ENCODE results near the gene WDR19.
"Not testable (repeated sequence)": the region's sequence is repeated elsewhere in the genome, so short reads cannot be mapped to it uniquely, and the experiment has no call there.

The WDR19 gene

DNA sequence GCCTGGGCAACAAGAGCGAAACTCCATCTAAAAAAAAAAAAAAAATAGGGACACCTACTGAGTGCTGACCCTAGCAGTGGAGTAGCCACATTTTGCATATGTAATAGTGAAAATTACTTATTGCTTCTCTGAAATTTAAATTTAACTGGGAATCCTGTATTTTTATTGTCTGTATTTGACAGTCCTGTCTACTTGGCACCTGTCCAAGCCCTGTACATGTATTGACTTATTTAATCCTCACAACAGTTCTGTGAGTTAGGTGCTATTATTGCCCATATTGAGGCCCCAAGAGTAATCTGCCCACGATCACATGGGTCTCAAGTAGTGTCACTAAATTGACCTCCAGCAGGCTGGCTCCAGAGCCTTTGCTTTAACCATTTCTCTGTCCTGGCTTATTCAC lies 81.6 kb downstream of the WDR19 start:
- ChIA-PET POLR2A (no interaction called here), CTCF (interaction anchor here (1.2 kb wide), 1 partner anchor 22 kb away, joined by 3 read pairs; no protein-coding TSS in a partner anchor)
- 90% methylated on average over 1 of the region's 2 CpGs for WGBS (ENCODE audit: insufficient coverage)
- Histone ChIP-seq H3K27me3 (replicated peaks in 2 of 5; ENCODE audit: control insufficient read depth in 4 of 5, insufficient read depth in 5 of 5, low read length in 4 of 5) (no peaks in the 10 kb centered on the region), H3K36me3 (ENCODE audit: control insufficient read depth in 4 of 4, insufficient read depth in 4 of 4, low read length in 3 of 4) (peaks cover 0 to 12% (median 5%) of the 10 kb centered on the region in 4 experiments), H3K4me3 (ENCODE audit: control insufficient read depth in 1 of 7, extremely low read depth in 1 of 7, insufficient read depth in 4 of 7, low read depth in 2 of 7, low read length in 6 of 7) (no peak overlapping the region), H3K9me3 (ENCODE audit: control extremely low read depth in 1 of 5, control insufficient read depth in 4 of 5, insufficient read depth in 2 of 5, low read depth in 1 of 5, low read length in 4 of 5) (no peaks in the 10 kb centered on the region), H3K27ac (ENCODE audit: insufficient read depth in 1 of 2, low read depth in 1 of 2, low read length in 2 of 2, poor library complexity in 1 of 2, severe bottlenecking in 2 of 2) (no peak overlapping the region), H3K4me1 (ENCODE audit: control extremely low read depth in 1 of 4, control insufficient read depth in 4 of 4, insufficient read depth in 4 of 4, low read length in 3 of 4) (no peaks in the 10 kb centered on the region)
- no peak for DNase-seq

DNA sequence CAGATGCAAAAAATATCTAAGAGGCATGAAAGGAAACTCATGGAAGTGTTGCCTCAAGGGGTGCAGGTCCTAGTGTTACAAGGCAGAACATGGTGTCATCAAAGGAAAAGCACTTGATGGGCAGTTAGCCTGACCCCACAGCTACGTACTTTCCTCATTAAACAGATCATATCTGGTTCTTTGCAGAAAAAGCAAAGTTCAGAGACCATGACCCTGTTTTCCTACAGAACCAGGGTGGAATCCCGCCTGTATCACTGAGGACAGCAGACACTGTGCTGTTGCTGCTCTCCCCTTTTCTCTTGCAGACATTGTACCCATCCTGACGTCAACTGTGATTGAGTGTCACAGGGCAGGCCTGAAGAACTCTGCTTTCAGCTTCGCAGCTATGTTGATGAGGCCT lies 92.2 kb downstream of the WDR19 start:
- H3K4me3 ChIP-seq (ENCODE audit: control insufficient read depth in 1 of 7, extremely low read depth in 1 of 7, insufficient read depth in 4 of 7, low read depth in 2 of 7, low read length in 6 of 7), result no peak overlapping the region
- H3K9me3 ChIP-seq (ENCODE audit: control extremely low read depth in 1 of 5, control insufficient read depth in 4 of 5, insufficient read depth in 2 of 5, low read depth in 1 of 5, low read length in 4 of 5), result no peaks in the 10 kb centered on the region
- no peak overlapping the region for H3K27ac ChIP-seq (ENCODE audit: insufficient read depth in 1 of 2, low read depth in 1 of 2, low read length in 2 of 2, poor library complexity in 1 of 2, severe bottlenecking in 2 of 2)
- H3K4me1 ChIP-seq (ENCODE audit: control extremely low read depth in 1 of 4, control insufficient read depth in 4 of 4, insufficient read depth in 4 of 4, low read length in 3 of 4), result no peaks in the 10 kb centered on the region
- peaks cover 6 to 38% (median 32%) of the 10 kb centered on the region in 4 experiments for H3K36me3 ChIP-seq (ENCODE audit: control insufficient read depth in 4 of 4, insufficient read depth in 4 of 4, low read length in 3 of 4)
- CTCF ChIA-PET, result no interaction called here
- 100% methylated on average over 4 of the region's 4 CpGs for WGBS (ENCODE audit: insufficient coverage)
- POLR2A ChIA-PET, result no interaction called here
- H3K27me3 ChIP-seq (replicated peaks in 2 of 5; ENCODE audit: control insufficient read depth in 4 of 5, insufficient read depth in 5 of 5, low read length in 4 of 5), result no peaks in the 10 kb centered on the region
- no peak for DNase-seq

GRCh38 chr4:39277661-39278060 lies 95.3 kb downstream of the WDR19 start:
- H3K4me1 ChIP-seq (ENCODE audit: control extremely low read depth in 1 of 4, control insufficient read depth in 4 of 4, insufficient read depth in 4 of 4, low read length in 3 of 4); H3K27ac ChIP-seq (ENCODE audit: insufficient read depth in 1 of 2, low read depth in 1 of 2, low read length in 2 of 2, poor library complexity in 1 of 2, severe bottlenecking in 2 of 2); H3K9me3 ChIP-seq (ENCODE audit: control extremely low read depth in 1 of 5, control insufficient read depth in 4 of 5, insufficient read depth in 2 of 5, low read depth in 1 of 5, low read length in 4 of 5); H3K4me3 ChIP-seq (ENCODE audit: control insufficient read depth in 1 of 7, extremely low read depth in 1 of 7, insufficient read depth in 4 of 7, low read depth in 2 of 7, low read length in 6 of 7); CTCF ChIA-PET; DNase-seq; H3K27me3 ChIP-seq (replicated peaks in 2 of 5; ENCODE audit: control insufficient read depth in 4 of 5, insufficient read depth in 5 of 5, low read length in 4 of 5); POLR2A ChIA-PET: not testable (repeated sequence)
- WGBS (ENCODE audit: insufficient coverage), result 95% methylated on average over 3 of the region's 6 CpGs
- H3K36me3 ChIP-seq (ENCODE audit: control insufficient read depth in 4 of 4, insufficient read depth in 4 of 4, low read length in 3 of 4), result peaks cover 6 to 44% (median 28%) of the 10 kb centered on the region in 4 experiments

DNA sequence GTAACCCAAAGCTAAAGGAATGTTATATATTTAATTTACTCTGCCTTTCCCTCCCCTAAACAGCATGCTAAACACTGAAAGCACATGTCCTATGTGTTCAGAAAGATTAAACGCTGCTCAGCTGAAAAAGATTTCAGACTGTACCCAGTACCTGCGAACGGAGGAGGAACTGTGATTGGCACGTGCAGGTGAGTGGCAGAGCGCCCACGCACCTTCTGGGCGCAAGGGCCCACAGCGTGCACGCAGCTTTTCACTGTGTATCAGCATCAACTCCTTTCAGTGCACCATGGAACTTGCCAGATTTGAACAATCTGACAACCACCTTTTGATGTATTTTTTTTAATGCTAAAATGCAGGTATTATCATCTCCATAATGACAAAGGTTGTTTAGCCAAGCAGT lies 96.1 kb downstream of the WDR19 start:
- H3K4me1 ChIP-seq (ENCODE audit: control extremely low read depth in 1 of 4, control insufficient read depth in 4 of 4, insufficient read depth in 4 of 4, low read length in 3 of 4), result no peaks in the 10 kb centered on the region
- no peak overlapping the region for H3K4me3 ChIP-seq (ENCODE audit: control insufficient read depth in 1 of 7, extremely low read depth in 1 of 7, insufficient read depth in 4 of 7, low read depth in 2 of 7, low read length in 6 of 7)
- 93% methylated on average over 9 of the region's 9 CpGs for WGBS (ENCODE audit: insufficient coverage)
- CTCF ChIA-PET, result no interaction called here
- DNase-seq, result no peak
- no peak overlapping the region for H3K27ac ChIP-seq (ENCODE audit: insufficient read depth in 1 of 2, low read depth in 1 of 2, low read length in 2 of 2, poor library complexity in 1 of 2, severe bottlenecking in 2 of 2)
- H3K9me3 ChIP-seq (ENCODE audit: control extremely low read depth in 1 of 5, control insufficient read depth in 4 of 5, insufficient read depth in 2 of 5, low read depth in 1 of 5, low read length in 4 of 5), result peaks cover 0 to 3% (median 0%) of the 10 kb centered on the region in 5 experiments
- H3K36me3 ChIP-seq (ENCODE audit: control insufficient read depth in 4 of 4, insufficient read depth in 4 of 4, low read length in 3 of 4), result peaks cover 3 to 35% (median 21%) of the 10 kb centered on the region in 4 experiments
- H3K27me3 ChIP-seq (replicated peaks in 2 of 5; ENCODE audit: control insufficient read depth in 4 of 5, insufficient read depth in 5 of 5, low read length in 4 of 5), result no peaks in the 10 kb centered on the region
- POLR2A ChIA-PET, result no interaction called here

DNA sequence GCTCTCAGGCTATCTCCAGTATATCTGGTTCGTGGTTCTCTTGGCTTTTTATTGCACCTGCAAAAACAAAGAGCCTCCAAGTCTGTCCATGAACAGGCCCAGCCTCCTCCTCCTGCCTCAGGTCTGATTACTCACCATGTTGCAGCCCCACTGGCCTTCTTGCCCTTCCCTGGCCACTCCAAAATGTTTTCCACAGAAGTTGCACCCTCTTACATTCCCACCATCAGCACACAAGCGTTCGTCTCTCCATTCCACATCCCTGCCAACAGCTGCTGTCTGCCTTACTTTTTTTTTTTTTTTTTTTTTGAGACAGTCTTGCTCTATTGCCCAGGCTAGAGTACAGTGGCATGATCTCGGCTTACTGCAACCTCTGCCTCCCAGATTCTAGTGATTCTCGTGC lies 97.1 kb downstream of the WDR19 start:
- no peaks in the 10 kb centered on the region for H3K27me3 ChIP-seq (replicated peaks in 2 of 5; ENCODE audit: control insufficient read depth in 4 of 5, insufficient read depth in 5 of 5, low read length in 4 of 5)
- 97% methylated on average over 5 of the region's 5 CpGs for WGBS (ENCODE audit: insufficient coverage)
- peaks cover 0 to 3% (median 0%) of the 10 kb centered on the region in 5 experiments for H3K9me3 ChIP-seq (ENCODE audit: control extremely low read depth in 1 of 5, control insufficient read depth in 4 of 5, insufficient read depth in 2 of 5, low read depth in 1 of 5, low read length in 4 of 5)
- POLR2A ChIA-PET, result interaction anchor here (0.7 kb wide), 1 partner anchor 50 kb away, joined by 3 read pairs; no protein-coding TSS in a partner anchor
- CTCF ChIA-PET, result no interaction called here
- H3K27ac ChIP-seq (ENCODE audit: insufficient read depth in 1 of 2, low read depth in 1 of 2, low read length in 2 of 2, poor library complexity in 1 of 2, severe bottlenecking in 2 of 2), result no peak overlapping the region
- H3K4me3 ChIP-seq (ENCODE audit: control insufficient read depth in 1 of 7, extremely low read depth in 1 of 7, insufficient read depth in 4 of 7, low read depth in 2 of 7, low read length in 6 of 7), result no peak overlapping the region
- H3K36me3 ChIP-seq (ENCODE audit: control insufficient read depth in 4 of 4, insufficient read depth in 4 of 4, low read length in 3 of 4), result peaks cover 4 to 31% (median 18%) of the 10 kb centered on the region in 4 experiments
- DNase-seq, result no peak
- no peaks in the 10 kb centered on the region for H3K4me1 ChIP-seq (ENCODE audit: control extremely low read depth in 1 of 4, control insufficient read depth in 4 of 4, insufficient read depth in 4 of 4, low read length in 3 of 4)

DNA sequence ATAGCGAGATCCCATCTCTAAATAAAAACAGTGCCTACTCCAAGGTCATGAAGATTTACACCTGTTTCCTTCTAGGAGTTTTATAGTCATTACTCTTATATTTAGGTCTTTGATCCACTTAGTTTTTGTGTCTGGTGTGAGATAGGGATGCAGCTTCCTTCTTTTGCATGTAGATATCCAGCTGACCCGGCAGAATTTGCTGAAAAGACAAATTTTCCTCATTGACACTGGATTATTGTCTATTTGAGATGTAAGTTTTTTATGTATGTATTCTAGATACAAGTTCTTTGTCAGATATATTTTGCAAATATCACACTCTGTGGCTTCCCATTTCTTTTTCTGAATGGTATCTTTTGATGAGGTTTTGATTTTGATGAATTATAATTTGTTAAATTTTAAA lies 98.4 kb downstream of the WDR19 start:
- no peak for DNase-seq
- no peak overlapping the region for H3K27ac ChIP-seq (ENCODE audit: insufficient read depth in 1 of 2, low read depth in 1 of 2, low read length in 2 of 2, poor library complexity in 1 of 2, severe bottlenecking in 2 of 2)
- no peaks in the 10 kb centered on the region for H3K27me3 ChIP-seq (replicated peaks in 2 of 5; ENCODE audit: control insufficient read depth in 4 of 5, insufficient read depth in 5 of 5, low read length in 4 of 5)
- peaks cover 7 to 29% (median 15%) of the 10 kb centered on the region in 4 experiments for H3K36me3 ChIP-seq (ENCODE audit: control insufficient read depth in 4 of 4, insufficient read depth in 4 of 4, low read length in 3 of 4)
- H3K4me3 ChIP-seq (ENCODE audit: control insufficient read depth in 1 of 7, extremely low read depth in 1 of 7, insufficient read depth in 4 of 7, low read depth in 2 of 7, low read length in 6 of 7), result no peak overlapping the region
- no peaks in the 10 kb centered on the region for H3K4me1 ChIP-seq (ENCODE audit: control extremely low read depth in 1 of 4, control insufficient read depth in 4 of 4, insufficient read depth in 4 of 4, low read length in 3 of 4)
- ChIA-PET POLR2A (no interaction called here), CTCF (no interaction called here)
- peaks cover 0 to 3% (median 0%) of the 10 kb centered on the region in 5 experiments for H3K9me3 ChIP-seq (ENCODE audit: control extremely low read depth in 1 of 5, control insufficient read depth in 4 of 5, insufficient read depth in 2 of 5, low read depth in 1 of 5, low read length in 4 of 5)
- WGBS (ENCODE audit: insufficient coverage), result no CpG with 5 or more reads among the region's 2 CpGs

DNA sequence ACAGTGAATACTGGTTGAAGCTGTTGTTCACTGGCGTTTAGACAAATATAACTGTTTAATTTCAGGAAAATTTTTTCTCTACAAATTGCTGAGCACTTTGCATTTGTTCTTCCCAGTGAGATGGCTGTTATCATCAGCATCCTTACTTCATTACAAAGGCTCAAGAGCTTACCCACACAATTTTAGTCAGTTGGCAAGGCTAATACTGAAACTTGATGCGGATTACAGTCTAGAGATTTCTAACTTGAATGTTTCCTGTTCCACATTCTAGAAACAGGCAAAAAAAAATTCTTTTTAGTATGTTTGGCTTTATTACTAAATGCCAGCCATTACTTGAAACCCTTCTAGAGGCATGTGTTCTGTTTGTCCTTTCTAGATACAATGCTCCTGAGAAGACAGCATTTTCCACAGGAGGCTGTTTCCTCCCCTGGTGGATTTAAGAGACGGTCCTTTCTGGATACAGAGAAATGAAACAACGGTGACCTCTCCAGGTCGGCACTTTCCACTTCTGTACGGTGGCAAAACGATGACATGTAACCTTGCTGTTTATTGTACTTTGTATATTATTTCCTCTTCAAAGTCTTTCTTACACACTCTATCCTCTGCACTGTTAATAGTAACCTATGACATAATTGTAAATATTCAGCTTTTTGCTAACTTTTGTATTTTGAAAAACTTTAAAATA lies 102.9 kb downstream of the WDR19 start:
- 100% methylated on average over 1 of the region's 7 CpGs for WGBS (ENCODE audit: insufficient coverage)
- POLR2A ChIA-PET, result no interaction called here

More for the DNA sequence above, 102.9 kb downstream of the WDR19 start:
- Histone ChIP-seq H3K9me3 (ENCODE audit: control extremely low read depth in 1 of 5, control insufficient read depth in 4 of 5, insufficient read depth in 2 of 5, low read depth in 1 of 5, low read length in 4 of 5) (peaks cover 0 to 3% (median 0%) of the 10 kb centered on the region in 5 experiments), H3K4me3 (ENCODE audit: control insufficient read depth in 1 of 7, extremely low read depth in 1 of 7, insufficient read depth in 4 of 7, low read depth in 2 of 7, low read length in 6 of 7) (no peak overlapping the region), H3K36me3 (ENCODE audit: control insufficient read depth in 4 of 4, insufficient read depth in 4 of 4, low read length in 3 of 4) (peaks cover 16 to 51% (median 33%) of the 10 kb centered on the region in 4 experiments), H3K27ac (ENCODE audit: insufficient read depth in 1 of 2, low read depth in 1 of 2, low read length in 2 of 2, poor library complexity in 1 of 2, severe bottlenecking in 2 of 2) (no peak overlapping the region), H3K27me3 (replicated peaks in 2 of 5; ENCODE audit: control insufficient read depth in 4 of 5, insufficient read depth in 5 of 5, low read length in 4 of 5) (no peaks in the 10 kb centered on the region), H3K4me1 (ENCODE audit: control extremely low read depth in 1 of 4, control insufficient read depth in 4 of 4, insufficient read depth in 4 of 4, low read length in 3 of 4) (no peaks in the 10 kb centered on the region)
- no peak for DNase-seq
- CTCF ChIA-PET, result interaction anchor here (1.0 to 1.3 kb wide), 2 partner anchors 13 to 21 kb away, joined by 3 read pairs; no protein-coding TSS in a partner anchor
